GM12892 (cell line): ENCODE measurements around the gene FSD1.

Source experiments
- POLR2A ChIP-seq: IDR thresholded peaks from 2 replicates; pipeline ENCODE4 v1.6.1; 2011; ENCODE audit warnings: low read depth, low read length, control low read depth
- POLR2AphosphoS5 ChIP-seq: IDR thresholded peaks from 2 replicates; pipeline ENCODE4 v1.6.1; 2011; ENCODE audit warnings: low read depth, low read length, control low read depth
- TAF1 ChIP-seq: IDR thresholded peaks from 2 replicates; pipeline ENCODE4 v1.6.1; 2011; ENCODE audit warnings: low read depth, mild to moderate bottlenecking, control low read depth, low read length, borderline replicate concordance

GRCh38 chr19:4366666-4367335 is 62.4 kb downstream of the FSD1 start:
- TF ChIP-seq POLR2AphosphoS5, result no peak
- no peak for TF ChIP-seq POLR2A
- TF ChIP-seq TAF1, result no peak
